NCI-H526 treated with DMSO at 0.1 percent for 48 hours (cell line): ENCODE data around the gene TRAPPC8.

Source experiments
- DNase-seq: peaks from one replicate; lab custom pipeline; 2025; lab: John Stamatoyannopoulos, UW

TRAPPC8 gene

GRCh38 chr18:31791817-31792579, 150.9 kb downstream of the TRAPPC8 start:
- no peak for DNase-seq

GRCh38 chr18:31789409-31789808, 153.5 kb downstream of the TRAPPC8 start:
- no peak for DNase-seq

- DNase-seq: no peak
These were observed 159.9 kb downstream of the TRAPPC8 start for GRCh38 chr18:31783059-31783458.
